GM18867 (cell line): ENCODE measurements around the gene GPC3.
A peak's percentile ranks its signal among the peaks of the same experiment; 100 is the strongest.
"Not testable (repeated sequence)": the region's sequence is repeated elsewhere in the genome, so short reads cannot be mapped to it uniquely, and the experiment has no call there.

Experiments
- ATAC-seq: cut with Tn5 transposase; IDR thresholded peaks from one replicate; pipeline ENCODE4 v1.9.1; 2021; ENCODE audit warnings: mild to moderate bottlenecking, moderate library complexity; ENCODE audit not compliant: unreplicated experiment

GPC3 gene

DNA sequence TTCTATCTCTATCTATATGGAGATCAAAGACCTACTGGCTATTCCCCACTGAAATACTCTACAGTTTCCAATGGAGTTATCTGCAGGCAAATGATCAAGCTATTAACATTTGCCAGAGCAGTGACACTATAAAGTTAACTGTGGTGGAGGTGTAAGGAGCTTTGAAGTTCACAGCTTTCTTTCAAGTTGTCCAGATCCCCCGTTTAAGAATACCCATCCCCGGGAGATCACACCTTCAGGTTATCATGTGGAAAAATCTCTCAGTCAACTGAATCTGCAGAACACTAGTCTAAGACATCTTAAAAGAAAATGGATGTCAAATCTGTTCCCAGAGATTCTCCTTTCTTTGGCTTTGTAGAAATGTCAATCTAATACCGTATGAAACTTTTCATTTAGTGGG is 80.1 kb downstream of the GPC3 start:
- ATAC-seq = no peak

DNA sequence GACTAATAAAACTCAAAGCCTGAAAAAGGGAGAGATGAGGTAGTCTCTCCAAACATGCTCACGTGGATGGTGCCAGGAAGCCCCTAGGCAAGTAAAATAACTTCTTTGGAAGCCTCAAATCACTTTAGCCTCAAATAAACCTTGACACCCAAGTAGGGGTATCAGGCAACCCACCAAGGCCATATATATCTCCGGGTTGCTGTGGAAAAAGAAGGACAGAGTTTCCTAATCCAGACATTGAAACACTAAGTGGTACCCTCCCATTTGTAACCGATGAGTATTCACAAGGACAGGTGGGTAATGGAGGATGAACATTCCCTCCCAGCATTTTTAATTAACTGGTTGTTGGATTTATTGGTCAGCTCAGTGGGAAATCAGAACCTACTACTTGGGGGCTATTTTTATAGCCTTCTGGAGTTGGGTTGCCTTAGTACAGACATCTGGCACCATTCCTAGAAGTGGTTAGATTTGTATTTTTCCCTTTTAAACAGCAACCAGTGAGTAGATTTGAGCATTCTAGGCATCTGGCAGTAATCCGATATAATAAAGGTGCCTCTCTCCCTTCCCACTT is 87.7 kb downstream of the GPC3 start:
- ATAC-seq = no peak

DNA sequence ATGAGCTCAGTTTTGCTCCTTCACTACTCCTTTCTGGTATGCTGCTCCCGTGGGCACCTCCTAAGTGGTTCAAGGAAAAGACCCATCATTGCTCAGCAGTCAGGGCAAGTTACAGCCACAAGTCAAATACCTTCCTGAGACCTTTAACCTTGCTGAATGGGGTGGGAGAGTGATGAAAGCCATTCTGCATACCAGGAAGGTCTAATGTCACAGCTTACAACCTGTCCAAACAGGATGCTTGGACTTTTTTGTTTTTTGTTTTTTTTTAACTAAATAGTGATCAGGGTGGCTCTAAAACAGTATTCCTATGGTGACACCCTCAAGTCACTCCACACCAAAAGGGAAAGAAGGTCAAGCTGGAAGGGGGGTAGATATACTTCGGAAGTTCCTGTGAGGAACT is 93.1 kb downstream of the GPC3 start:
- no peak for ATAC-seq

DNA sequence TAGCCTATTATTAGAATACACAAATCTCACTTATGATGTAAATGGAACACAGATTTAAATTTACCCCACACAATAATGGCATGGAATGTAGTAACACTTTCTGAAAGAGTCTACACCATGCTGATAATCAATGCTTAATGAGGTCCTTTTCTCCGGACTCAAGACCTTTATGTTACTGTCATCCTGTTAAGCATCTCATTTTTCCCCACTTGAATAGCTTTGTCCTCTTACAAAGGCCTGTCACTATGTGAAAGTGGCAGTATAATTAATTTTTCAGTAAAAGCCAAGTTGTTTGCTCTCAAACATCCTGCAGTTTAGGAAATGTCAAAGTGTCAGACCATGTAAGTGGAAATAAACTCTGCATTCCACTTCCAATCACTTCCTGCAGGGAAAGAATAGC is 96.4 kb downstream of the GPC3 start:
- no peak for ATAC-seq

DNA sequence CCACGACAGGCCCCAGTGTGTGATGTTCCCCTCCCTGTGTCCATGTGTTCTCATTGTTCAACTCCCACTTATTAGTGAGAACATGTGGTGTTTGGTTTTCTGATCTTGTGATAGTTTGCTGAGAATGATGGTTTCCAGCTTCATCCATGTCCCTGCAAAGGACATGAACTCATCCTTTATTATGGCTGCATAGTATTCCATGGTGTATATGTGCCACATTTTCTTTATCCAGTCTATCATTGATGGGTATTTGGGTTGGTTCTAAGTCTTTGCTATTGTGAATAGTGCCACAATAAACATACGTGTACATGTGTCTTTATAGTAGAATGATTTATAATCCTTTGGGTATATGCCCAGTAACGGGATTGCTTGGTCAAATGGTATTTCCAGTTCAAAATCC is 97.3 kb downstream of the GPC3 start:
- not testable (repeated sequence) for ATAC-seq

DNA sequence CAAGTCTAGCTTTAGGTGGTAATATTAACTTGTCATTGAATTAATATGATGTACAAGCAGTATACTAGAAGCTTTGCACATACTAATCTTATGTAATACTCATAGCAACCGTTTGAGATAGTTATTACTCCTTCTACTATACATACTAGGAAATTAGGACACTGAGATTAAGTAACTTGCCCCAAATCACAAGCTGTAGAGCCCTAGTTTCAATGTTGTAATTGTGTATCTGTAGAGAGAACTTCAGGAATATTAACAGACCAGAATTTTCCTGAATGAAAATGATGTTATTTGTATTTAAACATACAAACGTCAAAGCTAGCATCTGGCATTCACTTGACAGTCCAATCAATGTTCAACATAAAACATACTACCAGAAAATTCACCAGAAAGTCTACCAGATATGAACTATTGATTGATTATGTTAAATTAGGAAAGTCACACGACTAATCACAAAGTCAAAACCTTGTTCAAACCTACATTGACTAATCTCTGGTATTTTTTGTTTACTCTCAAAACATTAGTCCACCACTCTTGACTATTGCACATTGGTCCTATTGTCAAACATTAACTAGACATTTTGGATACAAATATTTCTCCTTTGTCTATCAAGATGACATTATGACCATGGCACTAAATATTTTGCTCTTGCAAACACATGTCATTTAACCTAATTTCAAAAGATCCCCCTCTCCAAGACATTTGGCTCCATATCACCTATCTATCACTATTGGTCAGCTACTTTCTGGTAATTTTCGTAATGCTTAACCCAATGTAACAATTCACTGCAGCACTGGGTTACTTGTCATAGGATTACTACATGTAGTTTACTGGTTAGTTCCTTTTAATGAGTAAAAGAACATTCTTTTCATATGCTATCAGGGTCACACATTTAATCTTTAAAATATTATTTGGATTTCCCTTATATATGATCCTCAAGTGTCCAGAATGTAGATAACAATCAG is 100.7 kb downstream of the GPC3 start:
- no peak for ATAC-seq

DNA sequence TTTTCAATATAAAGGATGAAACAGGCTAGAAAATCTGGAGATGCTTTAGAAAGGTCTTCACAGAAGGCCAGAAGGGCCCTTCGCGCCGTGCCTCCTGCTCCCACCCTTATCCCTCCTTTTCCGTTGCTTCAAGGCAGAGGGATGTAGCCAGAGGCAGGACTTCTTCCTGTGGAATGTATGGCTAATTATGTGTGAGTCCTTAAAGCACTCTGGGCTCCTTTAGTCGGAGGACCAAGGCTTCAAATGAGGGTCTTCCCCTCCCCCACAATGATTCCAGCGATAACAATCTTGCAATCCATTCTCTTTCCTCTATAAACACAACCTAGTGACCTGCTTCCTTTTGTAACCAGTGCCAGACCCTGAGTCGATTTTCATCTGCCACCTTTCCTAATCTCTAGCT is 103.5 kb downstream of the GPC3 start:
- ATAC-seq = no peak

DNA sequence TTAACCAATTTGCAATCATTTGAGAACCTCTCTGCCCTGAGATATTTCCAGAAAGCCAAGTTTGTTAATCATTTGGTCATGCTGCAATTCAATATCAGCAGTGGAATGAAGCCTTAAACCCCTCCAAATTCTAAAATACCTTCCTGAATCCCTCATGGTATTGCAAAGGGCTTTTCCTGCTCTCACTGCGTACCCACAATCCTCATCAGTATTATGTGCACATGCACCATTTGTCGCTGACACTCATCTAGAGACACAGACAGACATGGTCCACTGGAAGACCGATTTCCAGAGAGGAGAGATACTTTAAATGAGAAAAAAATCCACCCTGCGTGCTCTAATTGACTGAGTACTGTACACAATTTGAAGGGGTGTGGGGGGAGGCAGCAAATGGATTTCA is 104.4 kb downstream of the GPC3 start:
- ATAC-seq = no peak

DNA sequence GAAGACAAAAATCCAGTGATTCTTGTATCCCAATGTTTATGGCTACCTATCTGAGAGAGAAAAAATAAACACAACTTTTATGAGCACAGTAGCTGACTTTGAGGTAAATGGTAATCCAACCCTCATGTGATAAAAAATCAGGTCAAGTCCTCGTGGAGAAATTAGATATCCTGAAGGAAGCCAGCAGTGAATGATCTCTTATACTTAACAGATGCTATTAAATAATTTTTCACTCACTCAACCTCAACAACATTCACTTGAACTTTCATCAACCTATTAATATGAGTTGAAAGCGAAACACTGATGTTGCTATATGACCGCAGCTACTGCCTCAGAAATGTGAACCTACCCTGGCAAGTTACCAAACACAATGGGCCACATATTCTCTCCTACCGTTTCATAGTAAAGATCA is 105.4 kb downstream of the GPC3 start:
- ATAC-seq = peak; percentile 99

DNA sequence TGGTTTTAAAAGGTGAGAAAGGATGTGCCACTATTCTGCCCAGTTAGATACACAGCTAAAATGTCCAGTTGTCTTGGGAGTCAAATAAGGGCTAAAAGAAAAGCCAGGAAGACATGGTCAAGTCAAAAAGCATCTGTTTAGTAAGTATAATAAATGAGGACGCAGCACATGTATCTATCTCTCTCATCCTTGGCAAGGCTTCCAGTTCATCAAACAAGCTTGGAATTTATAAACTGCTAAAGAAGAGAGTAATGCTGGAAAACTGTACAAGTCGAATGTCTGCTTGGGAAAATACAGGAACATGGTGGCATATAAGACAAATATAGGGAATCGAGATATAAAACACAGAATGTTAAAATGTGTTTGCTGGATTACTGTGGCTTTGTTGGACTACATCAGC is 106.7 kb downstream of the GPC3 start:
- no peak for ATAC-seq

DNA sequence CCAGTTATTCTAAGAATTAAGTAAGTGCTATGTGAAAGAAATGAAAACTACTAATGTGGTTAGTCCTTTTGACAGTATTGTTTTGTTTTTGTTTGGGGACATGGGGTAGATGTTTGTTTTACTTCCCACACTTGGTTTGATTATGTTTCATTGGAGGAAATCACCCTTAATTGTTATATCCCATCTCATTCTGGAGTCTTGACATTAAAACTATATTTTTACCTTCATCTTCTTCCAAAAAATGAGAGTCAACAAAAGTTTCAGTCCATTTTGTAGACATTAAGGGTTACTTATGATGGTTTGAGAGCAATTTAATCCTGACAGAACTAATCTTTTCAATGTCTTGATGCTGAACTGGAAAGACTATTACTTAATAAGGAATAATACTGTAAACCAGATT is 108.7 kb downstream of the GPC3 start:
- no peak for ATAC-seq

DNA sequence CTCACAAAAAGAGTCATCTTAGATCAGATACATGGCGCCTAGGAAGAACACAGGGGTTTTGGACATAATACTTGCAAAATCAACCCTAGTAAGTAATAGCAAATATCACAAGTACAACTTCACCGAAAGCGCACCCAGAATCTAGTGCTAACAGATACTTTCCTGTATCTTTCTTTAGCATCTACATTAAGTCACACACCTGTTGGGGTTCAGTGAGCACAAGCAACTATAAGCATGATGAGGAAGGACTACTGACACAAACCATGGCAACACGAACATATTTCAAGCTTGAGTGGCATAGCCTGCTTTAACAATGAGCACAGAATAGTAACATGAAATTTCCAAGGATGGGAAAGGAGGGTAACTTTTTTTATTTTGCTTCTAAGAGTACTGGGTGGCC is 116.1 kb downstream of the GPC3 start:
- no peak for ATAC-seq

DNA sequence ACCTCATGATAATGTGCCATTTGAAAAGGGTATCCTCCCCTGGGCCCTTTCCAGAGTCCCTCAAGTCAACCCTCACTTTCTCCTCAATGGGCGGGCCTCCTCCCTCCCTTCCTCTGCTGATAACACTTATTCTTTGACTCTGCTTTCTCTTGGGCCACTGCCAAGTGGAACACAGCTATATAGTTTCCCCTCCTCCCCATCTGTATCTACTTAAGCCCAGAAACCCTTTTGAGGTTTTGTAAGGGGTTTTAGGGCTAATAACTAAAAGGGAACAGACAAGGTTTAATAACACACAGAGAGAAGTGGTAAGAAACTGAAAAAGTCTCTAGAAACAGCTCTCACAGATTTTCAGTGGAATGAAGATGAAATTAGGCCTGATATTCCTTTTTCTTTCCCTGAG is 116.7 kb downstream of the GPC3 start:
- ATAC-seq = no peak

DNA sequence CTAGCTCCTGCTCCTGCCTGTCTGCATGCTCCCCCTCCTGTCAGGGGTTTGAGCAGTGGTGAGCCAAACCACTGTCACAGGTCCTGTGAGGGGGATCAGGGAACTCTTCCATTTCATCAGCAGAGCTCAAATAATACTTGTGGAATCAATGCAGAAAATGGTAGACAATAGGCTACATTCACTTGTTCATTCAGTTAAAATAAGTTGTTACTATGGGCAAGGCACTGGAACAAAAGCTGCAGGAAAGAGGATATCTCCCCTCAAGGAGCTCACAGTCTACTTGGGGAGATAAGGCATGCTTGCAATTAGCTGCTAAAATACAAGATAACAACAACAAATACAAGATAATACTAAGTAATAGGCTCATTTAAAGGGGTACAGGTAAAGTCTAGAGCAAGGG is 117.1 kb downstream of the GPC3 start:
- no peak for ATAC-seq

DNA sequence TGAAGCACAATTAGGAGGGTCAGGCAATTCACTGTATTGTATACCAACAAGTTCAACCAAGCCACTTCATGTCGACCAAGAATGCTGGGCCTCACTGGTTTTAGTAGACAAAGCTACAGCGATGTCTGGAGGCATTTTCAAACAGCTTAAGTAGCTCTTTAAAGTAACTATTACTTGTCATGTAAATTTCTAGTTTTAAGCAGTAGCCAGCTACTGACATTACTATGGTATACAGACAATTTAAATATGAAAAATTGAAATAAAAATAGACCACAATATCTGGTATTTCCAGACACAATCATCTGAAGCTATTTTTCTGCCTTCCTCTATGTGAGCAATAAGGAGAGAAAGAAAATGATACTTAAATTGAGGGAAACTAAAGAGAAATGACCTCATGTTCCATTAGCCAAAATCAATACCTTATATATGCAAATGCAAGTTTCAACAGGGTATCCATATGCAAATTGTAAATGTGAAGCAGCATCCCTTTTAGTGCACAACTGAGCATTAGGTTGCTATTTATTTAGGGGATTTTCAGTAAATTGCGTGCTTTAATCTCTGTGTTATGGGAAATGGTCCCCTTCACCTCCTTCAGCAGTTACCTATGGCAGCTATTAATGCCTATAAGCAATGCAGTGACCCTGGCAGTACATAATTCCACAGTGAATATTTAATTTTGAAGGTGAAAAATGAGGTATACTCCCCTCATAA is 119.5 kb downstream of the GPC3 start:
- no peak for ATAC-seq

DNA sequence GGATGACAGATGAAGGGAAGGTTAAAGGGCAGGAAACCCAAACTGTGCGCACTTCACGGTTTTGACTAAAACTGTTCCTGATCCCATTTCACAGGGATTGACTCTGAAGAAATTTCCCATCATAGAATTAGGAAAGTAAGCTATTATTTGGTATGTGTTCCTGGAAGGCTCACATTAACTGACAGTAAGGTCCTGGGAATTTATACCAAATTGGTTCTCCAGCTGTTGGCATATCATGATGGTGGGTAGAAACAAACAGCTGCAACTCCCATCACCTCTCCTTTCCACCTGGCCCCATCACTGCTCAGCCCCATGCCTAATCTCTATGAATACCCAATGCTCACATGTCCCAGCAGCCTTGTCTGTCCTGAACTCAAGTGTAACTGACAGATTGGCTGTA is 121.2 kb downstream of the GPC3 start:
- no peak for ATAC-seq

DNA sequence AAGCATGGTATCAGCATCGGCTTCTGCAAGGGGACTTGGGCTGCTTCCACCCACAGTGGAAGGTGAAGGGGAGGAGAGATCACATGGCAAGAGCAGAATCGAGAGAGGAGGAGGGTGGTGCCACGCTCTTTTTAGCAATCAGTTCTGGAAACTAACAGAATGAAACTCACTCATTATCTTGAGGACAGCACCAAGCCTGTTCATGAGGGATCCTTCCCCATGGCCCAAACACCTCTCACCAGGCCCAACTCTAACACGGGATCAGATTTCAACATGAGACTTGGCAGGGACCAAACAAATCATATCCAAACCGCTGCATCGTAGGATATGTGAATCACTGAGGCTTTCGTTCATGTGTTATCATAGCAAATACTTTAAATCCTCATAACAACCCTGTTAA is 125.5 kb downstream of the GPC3 start:
- ATAC-seq = no peak

DNA sequence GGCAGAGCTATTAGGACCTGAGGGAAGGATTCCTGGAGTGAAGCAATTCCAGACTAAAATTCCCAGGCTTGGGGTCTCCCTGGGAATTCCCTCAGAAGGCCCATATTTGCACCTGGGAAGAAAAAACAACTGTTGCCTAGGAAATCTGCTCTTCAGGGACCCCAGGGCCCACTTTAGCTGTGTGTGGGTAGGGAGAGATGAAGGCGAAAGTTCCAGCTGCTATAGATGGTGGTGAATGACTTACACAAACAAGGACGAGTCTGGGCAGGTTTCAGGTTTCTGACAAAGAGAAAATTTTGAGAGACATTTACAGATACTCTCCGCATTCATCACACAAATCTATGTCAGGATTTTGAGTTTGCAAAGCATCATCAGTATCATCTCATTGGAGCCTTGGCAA is 126.1 kb downstream of the GPC3 start:
- ATAC-seq = no peak

DNA sequence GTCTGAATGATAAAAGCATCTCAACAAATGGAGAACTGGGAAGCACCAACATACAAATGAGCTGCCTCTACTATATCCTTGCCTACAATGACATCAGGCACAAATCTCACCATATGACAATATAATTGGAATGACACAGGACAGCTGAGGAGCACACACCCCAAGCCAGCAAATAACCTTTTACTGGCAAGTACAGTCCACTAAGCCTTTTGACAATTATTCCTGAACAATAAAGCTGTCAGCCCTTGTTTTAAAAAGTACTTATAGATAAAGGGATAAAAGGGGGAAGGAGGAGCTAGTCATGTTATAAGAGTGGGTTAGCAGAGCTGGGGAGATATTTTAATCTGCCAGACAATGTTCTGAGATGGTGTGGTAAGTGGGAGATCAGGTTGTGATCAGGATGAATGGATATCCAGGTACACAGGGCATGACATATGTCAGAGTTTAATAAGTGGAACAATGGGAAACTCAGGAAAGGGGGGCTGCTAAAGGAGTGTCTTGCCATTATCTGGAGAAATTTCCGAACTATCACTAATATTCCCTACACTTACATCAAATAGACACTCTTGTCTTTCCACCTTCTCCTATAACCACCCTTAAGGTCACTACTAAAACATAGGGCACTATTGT is 127.6 kb downstream of the GPC3 start:
- ATAC-seq = no peak

DNA sequence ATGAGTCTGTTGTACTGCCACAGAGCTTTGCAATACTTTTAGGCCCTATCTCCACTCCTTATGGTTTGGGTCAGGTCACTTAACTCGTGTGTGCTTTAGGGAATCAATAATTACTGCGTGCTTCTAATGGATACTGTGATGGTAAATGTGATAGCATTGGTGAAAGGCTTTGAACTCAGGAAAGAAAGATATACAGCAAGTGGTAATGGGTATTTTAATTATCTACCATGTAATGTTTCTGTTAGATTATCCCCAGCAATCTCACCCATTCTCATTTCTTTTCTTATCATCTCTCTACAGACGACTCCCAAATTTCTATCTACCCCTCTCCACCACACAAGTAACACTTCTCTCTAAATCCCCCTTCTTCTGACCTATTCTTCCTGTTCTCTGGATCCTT is 128.6 kb downstream of the GPC3 start:
- ATAC-seq = no peak

DNA sequence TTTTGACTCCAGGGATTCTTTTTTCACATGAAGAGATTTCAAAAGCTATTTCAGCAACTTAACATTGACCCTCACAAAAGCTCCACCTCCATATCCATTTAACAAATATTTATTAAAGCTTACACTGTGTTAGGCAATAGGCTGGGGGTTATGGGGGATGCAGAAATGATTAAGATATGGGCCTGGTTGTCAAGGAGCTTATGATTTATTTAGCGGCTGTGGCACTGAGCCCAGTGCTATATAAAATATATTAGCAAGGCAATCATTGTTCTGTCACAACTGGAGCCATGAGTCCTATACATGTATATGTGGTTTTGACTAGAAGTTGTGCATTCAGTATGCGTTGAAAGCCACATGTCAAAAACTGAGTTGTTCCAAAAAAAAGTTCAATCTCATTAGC is 131.1 kb downstream of the GPC3 start:
- ATAC-seq = no peak
